ENCODE data around the gene EXOC8. TPM values are rescaled to one million over a fixed set of nuclear protein-coding genes. Genes with fewer than 3 reads are reported as not detected.
"Not testable (repeated sequence)": the region's sequence is repeated elsewhere in the genome, so short reads cannot be mapped to it uniquely, and the experiment has no call there.

EXOC8 gene
- polyA plus RNA-seq, 1 donor = 13.2 TPM

GRCh38 chr1:231355171-231355570 lies 17.5 kb upstream of the EXOC8 start:
- DNase-seq = no peak

GRCh38 chr1:231354330-231355020 lies 16.8 kb upstream of the EXOC8 start:
- no peak for DNase-seq

GRCh38 chr1:231353086-231353485 lies 15.4 kb upstream of the EXOC8 start:
- DNase-seq = no peak

GRCh38 chr1:231351816-231352215 lies 14.2 kb upstream of the EXOC8 start:
- DNase-seq = no peak

- DNase-seq = not testable (repeated sequence)
These were observed 11.2 kb upstream of the EXOC8 start for GRCh38 chr1:231348856-231349255.

GRCh38 chr1:231348442-231348841 lies 10.8 kb upstream of the EXOC8 start:
- no peak for DNase-seq

GRCh38 chr1:231347961-231348360 lies 10.3 kb upstream of the EXOC8 start:
- DNase-seq = no peak

GRCh38 chr1:231340328-231341013 lies 2.8 kb upstream of the EXOC8 start:
- no peak for DNase-seq

- no peak for DNase-seq
These were observed 847 bp upstream of the EXOC8 start, which contains the start of gene SPRTN for GRCh38 chr1:231338270-231339128. SPRTN (plus strand) TSS chr1:231338293; CDS start chr1:231338384, 91 bp downstream.

GRCh38 chr1:231337043-231337471 lies 595 bp downstream of the EXOC8 start:
- no peak for DNase-seq

- no peak for DNase-seq
These were observed 1.7 kb downstream of the EXOC8 start for GRCh38 chr1:231335663-231336602.

- DNase-seq = no peak
These were observed 2.7 kb downstream of the EXOC8 start for GRCh38 chr1:231334952-231335351.

GRCh38 chr1:231334079-231334666 lies 3.5 kb downstream of the EXOC8 start:
- DNase-seq = no peak

- DNase-seq = no peak
These were observed 4.9 kb downstream of the EXOC8 start for GRCh38 chr1:231332761-231333160.

- DNase-seq = no peak
These were observed 8.2 kb downstream of the EXOC8 start for GRCh38 chr1:231329483-231329882.

- no peak for DNase-seq
These were observed 10.0 kb downstream of the EXOC8 start for GRCh38 chr1:231327617-231328016.

GRCh38 chr1:231326248-231326647 lies 11.4 kb downstream of the EXOC8 start:
- DNase-seq = no peak

GRCh38 chr1:231324660-231325059 lies 13.0 kb downstream of the EXOC8 start:
- no peak for DNase-seq

GRCh38 chr1:231322880-231323530 lies 14.6 kb downstream of the EXOC8 start:
- DNase-seq = no peak

GRCh38 chr1:231319080-231319479 lies 18.6 kb downstream of the EXOC8 start:
- DNase-seq = no peak

GRCh38 chr1:231318568-231318967 lies 19.1 kb downstream of the EXOC8 start:
- DNase-seq = no peak
